Gastrocnemius medialis (tissue), 4 donors: ENCODE results near the gene COA4.

Experiments
- POLR2A ChIP-seq, 2 donors: fragments of 450-650 bp; IDR thresholded peaks; one replicate each; pipeline ENCODE4 v1.6.1; 2017; ENCODE audit warnings: antibody characterized with exemption in 2 of 2, mild to moderate bottlenecking in 2 of 2, moderate library complexity in 2 of 2
- TF ChIP-seq, protein P1 (sequence below), 5 experiments: fragments of 450-650 bp in 3 of 5; fragments of 200-600 bp in 2 of 5; sonication (generic) in 2 of 5; IDR thresholded peaks in 4 of 5; conservative IDR thresholded peaks in 1 of 5; 1 replicate in 4 of 5; 2 replicates in 1 of 5; pipeline ENCODE4 v1.5.1; 2016 to 2019; ENCODE audit warnings: antibody characterized with exemption in 5 of 5, mild to moderate bottlenecking in 3 of 5, moderate library complexity in 3 of 5

DNA sequence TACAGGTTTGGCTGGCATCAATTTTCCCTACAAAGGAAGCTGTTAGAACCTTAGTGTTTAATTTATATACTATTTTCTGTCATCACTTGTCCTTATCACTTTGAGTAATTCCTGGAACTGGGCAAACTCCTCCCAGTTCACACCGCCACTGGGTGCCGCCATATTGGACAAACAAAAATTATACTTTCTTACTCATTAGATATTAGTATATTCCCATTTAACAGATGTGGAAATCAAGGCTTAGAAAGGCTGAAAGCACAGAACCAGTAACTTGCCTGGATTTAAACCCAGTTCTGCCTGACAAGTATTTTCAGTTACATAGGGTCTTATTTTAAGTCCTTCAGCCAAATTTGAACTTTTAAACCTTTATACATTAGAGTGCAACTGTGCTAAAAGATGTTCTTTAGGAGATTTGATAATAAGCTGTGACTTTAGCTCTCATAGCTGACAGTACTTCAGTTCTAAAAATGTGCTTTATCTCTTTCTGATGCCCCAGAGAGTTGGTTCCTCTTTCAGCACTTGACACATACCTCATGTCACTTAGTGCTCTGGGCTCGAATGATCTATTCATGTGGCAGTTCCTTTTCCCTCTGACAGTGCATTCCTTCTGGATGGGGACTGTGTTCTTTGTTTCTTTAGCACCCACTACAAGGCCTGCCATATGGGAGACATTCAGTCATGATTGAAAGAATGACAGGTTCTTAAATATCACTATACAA lies 25.4 kb downstream of the COA4 start:
- TF ChIP-seq, protein P1, sequence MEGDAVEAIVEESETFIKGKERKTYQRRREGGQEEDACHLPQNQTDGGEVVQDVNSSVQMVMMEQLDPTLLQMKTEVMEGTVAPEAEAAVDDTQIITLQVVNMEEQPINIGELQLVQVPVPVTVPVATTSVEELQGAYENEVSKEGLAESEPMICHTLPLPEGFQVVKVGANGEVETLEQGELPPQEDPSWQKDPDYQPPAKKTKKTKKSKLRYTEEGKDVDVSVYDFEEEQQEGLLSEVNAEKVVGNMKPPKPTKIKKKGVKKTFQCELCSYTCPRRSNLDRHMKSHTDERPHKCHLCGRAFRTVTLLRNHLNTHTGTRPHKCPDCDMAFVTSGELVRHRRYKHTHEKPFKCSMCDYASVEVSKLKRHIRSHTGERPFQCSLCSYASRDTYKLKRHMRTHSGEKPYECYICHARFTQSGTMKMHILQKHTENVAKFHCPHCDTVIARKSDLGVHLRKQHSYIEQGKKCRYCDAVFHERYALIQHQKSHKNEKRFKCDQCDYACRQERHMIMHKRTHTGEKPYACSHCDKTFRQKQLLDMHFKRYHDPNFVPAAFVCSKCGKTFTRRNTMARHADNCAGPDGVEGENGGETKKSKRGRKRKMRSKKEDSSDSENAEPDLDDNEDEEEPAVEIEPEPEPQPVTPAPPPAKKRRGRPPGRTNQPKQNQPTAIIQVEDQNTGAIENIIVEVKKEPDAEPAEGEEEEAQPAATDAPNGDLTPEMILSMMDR (IDR thresholded peaks at IDR 0.05 in 4 of 5, conservative IDR thresholded peaks at IDR 0.05 in 1 of 5), result no peak
- TF ChIP-seq POLR2A (IDR thresholded peaks at IDR 0.05), result no peak
